Measurements from ENCODE around the gene PPT1.

Gene PPT1

DNA sequence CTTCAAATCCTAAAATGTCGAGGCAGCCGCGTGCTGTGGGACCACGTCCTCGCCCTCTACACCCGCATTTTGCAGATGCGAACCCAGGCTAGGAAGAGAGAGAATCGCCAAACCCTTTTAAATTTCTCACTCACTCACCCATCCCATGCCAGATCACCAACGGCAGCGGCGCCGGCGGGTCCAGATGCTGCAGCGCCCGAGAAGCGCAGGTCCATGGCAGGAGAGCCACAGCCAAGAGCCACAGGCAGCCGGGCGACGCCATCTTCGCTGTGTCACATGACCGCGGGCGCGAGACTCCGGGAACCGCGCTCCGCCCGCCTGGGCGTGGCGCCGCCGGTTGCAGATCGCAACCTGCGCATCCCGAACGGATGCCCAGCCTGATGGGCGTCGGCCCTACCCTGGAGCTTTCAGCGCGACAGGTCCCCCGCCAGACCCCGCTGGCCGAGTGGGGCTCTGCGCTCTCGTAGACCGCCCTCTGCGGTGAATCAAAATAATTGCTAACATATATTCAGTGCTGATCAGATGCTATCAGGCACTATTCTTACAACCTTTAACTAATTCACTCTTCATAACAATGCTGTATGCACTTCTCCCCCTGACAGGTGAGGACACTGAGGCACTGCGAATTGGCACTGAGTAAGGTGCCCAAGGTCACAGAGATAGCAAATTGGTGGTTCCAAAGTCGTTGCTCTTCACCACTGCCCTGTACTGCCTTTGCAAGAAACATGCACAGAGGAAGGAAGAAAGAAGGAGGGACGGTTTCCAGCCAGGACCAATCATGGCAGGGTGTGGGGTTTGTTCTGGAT, at the start of gene PPT1:
Gene PPT1 (minus strand): TSS at position 276 of the 806 bp plus-strand sequence. CDS start 14 bp downstream, at position 262.
- DNase-seq (ENCODE audit: low read depth), result peak; percentile 60

DNA sequence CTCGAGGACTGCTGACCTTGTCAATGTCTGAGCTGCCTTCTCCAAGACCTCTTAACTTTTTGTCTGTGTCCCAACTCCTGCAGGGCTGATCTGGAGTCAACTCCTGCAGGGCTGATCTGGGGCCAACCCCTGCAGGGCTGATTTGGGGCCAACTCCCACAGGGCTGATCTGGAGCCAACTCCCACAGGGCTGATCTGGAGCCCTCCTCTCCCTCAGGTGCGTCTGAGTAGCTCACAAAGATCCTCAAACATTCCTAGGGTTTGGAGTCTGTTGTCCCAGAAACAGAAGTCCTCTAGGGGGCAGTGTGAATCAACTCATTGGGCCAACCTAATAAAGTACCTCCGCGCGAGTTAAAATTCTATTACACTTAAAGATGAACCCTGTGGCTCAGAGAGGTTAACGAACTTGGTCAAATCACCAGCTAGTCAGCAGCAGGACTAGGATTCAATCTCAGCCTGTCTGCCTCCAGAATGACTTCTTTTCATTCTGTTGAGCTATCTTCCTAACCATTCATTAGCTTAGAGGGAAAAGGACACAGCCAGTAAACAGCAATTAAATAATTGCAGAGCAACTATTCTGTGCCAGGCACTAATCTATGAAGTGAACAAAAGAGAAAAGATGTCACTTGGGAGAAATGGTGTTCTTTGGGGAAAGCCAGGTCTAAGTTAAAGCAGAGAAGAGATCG, 47.0 kb upstream of the PPT1 start:
- peak; percentile 14 for DNase-seq (ENCODE audit: low read depth)

DNA sequence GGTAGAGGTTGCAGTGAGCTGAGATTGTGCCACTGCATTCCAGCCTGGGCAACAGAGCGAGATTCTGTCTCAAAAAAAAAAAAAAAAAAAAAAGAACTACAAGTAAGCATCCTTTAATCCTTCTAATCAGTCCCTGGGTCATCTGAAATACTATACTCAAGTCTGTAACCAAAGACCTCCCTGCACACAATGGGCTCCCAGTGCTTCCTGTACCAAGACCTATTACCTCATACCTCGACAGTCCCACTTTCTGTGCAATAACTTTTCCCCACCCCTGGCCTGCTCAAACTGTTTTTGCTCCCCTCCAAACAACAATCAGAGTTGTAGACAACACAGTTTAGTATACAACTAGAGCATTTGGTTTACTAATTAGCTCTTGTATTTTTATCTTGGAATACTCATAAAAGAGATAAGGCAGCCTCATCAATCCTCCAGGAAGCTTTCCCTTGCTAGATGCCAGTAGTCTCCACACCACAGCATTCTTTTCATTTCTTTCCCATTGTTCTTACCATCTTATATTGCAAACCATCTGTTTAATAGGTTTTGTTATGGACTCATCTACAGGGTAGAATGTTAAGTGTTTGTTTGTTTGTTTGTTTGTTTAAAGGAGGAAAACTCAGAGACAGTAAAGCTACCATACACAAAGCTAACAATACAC, 45.0 kb upstream of the PPT1 start:
- no peak for DNase-seq (ENCODE audit: low read depth)

DNA sequence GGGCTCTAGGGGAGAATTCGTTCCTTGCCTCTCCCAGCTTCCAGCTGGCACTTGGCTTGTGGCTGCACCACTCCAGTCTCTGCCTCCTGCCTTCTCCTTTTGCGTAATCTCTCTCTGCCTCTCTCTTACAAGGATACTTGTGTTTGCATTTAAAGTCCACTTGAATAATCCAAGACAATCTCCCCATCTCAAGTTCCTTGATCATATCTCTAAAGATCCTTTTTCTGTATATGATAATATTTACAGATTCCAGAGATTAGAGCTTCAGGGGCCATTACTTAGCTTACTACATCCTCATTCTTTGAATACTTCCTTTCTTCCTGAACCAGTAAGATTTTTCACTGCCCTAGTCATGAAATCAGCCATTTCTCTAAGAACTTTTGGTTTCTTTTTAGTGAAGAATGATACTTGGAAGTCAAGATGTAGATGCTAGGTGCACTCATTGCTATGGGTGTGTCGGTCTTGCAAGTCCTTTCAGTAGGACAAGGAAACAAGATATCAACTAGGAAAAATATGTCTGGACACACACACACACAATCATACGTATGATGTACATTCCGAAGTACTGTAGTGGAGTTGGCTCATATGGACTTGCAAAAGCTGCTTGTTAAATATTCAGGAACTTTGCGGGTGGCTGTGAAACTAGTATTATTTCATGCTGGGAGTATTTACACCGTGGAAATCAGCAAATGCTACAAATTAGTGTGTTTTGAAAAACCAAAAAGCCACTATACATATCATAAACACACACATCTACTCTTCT, 43.3 kb upstream of the PPT1 start:
- no peak for DNase-seq (ENCODE audit: low read depth)

DNA sequence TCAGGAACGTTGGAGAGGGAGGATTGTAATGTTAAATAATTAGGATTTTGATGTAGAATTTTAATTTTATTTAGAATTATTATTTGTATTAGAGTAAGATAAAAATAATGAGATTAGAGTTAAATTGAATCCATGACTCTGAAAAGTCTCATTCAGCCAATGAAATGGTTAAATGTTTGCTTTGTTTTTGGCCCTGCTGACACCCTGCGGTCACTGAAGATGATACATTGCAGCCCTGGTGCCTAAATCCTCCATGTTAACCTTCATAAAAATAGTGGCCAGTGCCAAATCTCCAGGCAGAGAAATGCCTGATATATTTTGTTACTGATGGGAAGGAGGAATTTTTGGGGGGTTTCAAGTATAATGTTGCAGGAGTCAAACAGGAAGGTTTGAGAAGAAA, 36.8 kb upstream of the PPT1 start:
- DNase-seq (ENCODE audit: low read depth), result no peak

DNA sequence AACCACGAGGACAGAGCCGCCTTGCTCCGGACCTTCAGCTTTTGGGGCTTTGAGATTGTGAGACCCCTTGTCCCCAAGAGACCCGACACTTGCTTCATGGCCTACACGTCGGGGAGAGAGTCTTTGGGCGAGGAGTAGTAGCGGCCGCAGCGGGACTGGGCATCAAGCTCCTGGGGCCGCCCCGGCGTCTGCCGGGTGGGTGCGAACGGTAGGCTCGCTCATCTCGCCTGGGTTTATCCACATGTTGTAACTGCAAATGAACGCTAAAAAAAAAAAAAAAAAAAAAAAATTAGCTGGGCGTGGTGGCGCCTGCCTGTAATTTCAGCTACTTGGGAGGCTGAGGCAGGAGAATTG, 36.2 kb upstream of the PPT1 start:
- DNase-seq (ENCODE audit: low read depth), result no peak

DNA sequence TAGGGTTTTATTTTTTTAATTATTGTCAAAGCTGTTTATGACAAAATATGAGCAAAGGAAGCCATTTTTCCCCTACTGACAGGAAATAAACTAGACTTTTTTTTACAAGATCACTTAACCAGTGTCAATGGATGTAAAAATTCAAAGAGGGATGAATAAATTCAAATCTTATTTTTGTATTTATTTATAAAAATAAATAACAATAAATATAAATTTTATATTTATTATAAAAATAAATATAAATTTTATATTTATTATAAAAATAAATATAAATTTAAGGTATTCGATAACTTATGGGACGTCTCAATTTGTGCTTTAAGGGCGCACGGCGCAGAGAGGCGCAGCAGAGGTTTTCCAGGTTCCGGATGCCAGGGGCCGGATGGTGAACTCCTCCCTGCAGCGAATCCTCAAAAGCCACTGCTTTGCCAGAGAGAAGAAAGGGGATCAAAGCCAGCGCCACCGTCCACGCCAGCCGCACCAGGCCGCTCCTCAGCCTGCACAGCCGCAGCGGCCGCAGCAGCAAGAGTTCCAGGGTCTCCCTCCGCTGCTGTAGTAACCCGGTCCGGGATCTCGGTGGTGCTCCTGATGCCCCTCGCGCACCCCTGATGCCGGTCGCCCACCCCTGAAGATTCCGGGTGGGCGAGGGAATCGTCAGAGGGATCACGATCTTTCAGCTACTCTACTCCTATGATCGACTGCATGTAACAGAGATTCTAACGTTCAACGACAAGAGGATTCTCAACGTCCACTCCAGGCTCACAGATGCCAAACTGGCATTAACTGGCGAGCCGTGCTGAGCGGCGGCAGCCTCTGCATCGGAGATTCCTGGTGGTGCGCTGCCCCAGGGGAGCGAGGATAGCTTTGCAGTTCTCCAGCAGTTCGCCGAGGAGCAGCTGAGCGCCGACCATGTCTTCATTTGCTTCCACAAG, 35.6 kb upstream of the PPT1 start:
- DNase-seq (ENCODE audit: low read depth), result no peak

DNA sequence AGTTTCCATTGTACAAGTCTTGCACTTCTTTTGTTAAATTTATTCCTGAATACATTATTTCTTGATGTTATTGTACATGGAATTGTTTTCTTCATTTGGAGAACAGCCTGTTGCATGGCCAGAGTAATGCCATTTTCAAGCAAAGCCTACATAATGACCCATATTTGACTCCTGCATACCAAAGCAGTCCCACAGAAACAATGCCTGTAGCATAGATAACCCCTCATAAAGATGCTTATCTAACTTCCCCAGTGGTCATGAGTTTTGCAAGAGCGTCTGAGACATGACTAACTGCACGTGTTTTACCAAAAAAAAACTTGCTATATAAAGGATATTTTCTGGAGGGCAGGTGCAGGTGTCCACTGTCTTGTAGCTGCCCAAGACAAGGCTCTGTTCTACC, 33.8 kb upstream of the PPT1 start:
- DNase-seq (ENCODE audit: low read depth), result no peak

DNA sequence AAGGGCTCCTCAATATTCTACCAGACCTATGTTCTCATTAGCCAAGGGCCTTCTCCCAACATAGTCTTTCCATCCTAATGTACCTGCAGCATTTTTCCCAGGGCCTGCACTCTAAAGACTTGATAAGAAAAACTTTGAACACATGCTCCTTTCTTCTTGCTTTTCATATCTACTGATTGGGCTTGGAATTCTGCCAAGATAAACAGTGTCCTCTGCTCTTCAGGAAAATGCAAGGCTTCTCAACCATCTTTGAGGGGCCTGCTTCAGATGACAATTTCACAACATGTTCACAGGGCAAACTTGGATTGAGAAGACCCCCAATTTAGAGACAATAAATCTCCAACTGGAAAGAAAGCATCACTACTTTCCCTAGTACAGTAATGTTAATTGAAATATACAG, 25.8 kb upstream of the PPT1 start:
- DNase-seq (ENCODE audit: low read depth), result no peak

DNA sequence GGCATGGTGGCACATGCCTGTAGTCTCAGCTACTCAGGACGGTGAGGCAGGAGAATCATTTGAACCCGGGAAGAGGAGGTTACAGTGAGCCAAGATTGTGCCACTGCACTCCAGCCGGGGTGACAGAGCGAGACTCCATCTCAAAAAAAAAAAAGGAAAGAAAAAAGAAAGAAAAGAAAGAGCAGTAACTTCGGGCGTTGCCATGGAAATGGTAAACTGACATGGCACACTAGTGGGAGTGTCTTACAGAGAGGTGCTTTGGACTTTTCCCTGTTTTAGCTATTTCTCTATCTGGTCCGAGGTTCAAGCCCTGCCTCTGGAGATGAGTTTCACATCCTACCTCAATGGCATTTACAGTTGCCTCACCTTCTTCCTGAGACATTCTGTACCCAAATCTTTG, 23.1 kb upstream of the PPT1 start:
- no peak for DNase-seq (ENCODE audit: low read depth)

DNA sequence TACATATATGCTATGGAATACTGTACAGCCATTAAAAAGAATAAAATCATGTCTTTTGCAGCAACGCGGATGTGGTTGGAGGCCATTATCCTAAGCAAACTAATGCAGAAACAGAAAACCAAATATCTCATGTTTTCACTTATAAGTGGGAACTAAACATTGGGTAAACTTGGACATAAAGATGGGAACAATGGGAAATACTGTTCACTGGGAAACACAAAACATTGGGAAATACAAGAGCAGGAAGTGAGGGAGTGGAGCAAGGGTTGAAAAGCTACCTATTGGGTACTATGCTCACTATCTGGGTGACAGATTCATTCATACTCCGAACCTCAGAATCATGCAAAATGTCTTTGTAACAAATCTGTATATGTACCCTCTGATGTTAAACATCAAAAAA, 17.3 kb upstream of the PPT1 start:
- DNase-seq (ENCODE audit: low read depth), result no peak

DNA sequence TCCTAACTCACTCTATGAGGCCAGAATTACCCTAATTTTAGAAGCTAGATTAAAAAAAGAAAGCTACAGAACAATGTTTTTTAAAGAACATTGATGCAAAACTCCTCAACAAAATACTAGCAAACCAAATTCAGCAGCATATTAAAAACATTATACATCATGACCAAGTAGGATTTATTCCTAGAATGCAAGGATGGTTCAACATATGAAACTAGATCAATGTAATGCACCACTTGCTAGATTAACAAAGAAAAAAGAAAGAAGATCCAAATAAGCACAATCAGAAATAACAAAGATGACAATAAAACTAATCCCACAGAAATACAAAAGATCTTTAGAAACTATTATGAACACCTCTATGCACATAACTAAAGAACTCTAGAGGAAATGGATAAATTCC, 13.3 kb upstream of the PPT1 start:
- no peak for DNase-seq (ENCODE audit: low read depth)

DNA sequence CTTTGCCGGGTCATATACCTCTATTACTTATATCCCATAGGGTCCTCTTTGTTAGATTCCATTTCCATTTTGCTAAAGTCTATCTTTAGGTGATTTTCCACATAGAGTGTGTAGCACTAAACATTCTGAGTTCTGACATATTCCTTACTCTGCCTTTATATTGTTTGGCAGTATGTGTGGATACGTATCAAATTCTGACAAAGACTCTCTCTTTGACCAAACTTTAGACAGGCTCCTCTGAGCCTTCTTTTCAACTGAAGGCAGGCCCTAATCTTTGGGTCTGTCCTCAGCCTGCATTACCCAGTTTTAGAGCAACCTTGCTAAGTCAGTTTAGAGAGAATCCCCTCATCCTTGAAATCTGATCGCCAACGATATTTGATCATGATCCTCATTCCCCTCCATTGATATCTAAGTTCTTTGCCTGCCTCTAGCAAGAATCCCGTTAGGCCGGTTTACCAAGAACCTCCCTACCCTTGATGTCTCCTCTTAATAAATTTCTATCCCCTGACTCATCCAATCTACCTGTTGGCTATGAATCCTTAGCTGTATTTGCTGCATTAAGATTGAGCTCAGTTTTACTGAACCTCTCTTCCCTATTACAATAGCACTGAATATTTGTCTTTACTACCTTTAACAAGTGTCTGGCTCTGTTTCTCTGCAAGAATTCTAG, 10.4 kb upstream of the PPT1 start:
- no peak for DNase-seq (ENCODE audit: low read depth)

DNA sequence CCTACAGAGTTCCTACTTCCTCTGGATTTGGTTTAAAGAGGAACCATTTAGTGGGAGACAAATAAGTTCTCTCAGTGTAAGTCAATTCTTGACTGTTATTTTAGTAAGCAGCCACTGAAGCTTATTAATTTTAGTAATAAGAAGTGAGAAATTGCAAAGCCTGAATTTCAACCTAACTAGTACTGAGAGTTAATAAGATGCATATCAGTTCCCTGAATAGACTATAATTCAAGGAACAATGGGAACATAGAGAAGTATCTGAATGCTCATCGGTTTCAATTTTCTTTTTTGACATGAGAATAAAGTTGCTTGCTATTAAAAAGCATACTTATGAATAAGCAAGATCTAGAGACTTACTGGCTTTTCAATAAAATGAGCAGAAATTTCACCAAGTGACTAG, 8.0 kb upstream of the PPT1 start:
- no peak for DNase-seq (ENCODE audit: low read depth)

DNA sequence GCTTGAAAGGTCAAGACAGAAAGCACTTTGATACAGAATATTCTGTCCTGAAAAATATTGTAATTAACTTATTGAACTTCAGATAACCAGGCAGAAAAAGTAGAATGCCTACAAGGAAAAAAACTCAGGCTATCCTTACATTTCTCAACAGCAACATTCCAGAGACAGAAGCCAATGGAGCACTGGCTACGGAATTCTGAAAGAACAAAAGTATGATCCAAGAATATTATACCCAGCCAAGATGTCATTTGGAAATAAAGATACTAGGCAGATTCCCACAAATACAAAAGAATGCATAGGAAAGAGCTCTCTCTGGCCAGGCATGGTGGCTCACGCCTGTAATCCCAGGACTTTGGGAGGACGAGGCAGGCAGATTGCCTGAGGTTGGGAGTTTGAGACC, 5.8 kb upstream of the PPT1 start:
- no peak for DNase-seq (ENCODE audit: low read depth)

DNA sequence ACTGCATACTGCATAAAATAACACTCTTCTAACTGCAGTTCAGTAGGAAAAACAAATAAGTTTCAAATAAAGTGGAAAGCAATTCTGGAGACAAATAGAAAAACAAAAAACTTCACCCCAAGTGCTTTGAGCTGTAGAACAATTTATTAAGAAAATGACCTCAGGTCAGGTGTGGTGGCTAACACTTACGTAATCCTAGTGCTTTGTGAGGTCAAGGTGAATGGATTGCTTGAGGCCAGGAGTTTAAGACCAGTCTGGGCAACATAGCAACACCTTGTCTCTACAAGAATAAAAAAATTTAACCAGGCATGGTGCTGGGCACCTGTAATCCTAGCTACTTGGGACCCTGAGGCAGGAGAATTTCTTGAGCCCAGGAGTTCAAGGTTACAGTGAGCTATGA, 5.0 kb upstream of the PPT1 start:
- DNase-seq (ENCODE audit: low read depth), result no peak

DNA sequence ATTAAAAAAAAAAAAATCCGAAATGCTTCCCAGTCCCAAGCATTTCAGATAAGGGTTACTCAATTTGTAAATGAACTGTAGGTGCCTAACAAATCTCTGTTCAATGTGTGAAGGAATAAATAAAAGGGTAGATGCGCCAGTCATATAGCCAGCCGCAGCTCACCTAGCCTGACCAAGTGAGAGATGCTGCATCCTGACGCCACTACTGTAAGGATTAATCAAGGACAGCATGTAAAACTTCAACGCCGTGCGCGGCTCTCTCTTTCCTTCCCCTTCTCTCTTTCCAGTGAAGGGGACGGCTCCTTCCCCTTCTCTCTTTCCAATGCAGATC, 441 bp downstream of the PPT1 start:
- no peak for DNase-seq (ENCODE audit: low read depth)

DNA sequence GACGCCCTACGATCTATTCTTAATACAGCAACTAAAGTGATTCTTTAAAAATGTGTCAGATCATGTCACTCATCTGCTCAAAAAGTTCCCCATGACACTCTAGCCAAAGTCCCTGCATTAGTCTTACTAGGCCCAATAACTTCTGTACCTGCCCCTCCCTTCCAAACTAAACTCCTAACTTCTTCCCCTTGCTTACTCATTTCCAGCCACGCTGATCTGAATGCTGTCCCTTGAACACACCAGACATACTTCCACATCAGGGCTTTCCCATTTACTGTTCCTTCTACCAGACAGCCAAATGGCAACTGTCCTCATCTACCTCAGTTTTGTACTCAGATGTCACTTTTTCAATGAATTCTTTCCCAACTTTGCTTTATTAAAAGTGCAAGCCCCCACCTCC, 1.2 kb downstream of the PPT1 start:
- DNase-seq (ENCODE audit: low read depth), result no peak

DNA sequence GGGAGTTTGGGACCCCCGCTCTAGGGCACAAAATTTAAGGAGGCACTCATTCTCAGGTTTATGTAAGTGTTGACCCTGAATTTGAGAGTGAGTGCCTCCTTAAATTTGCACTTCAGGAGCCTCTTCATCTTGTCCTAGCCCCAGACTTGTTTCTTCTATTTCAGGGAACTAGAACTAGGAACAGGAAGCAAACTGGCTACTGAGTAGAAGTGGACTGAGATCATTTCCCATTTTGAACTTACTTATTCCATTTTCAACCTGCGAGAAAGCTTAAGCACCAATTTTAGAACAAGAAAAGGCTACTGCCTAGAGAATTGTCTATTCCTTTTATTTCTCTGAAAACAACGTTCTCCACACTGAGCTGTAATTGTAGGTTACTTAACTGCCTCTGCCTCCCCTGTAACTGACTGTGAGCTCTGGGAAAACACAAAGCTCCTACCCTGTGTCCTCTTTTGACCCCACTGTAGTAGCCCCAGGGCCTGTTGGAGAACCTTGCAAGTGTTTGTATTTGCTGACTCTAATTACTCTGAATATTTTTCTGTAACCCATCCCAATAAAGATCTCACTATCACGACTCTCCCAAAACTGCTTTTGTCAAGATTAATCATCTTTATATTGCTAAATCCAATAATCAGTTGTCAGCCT, 2.5 kb downstream of the PPT1 start:
- no peak for DNase-seq (ENCODE audit: low read depth)

All from activated T-helper 1 cell treated with Interleukin-2 at 50 U/mL for 16 hours (primary cell).